ENCODE results near the gene TOPORS.

DNA sequence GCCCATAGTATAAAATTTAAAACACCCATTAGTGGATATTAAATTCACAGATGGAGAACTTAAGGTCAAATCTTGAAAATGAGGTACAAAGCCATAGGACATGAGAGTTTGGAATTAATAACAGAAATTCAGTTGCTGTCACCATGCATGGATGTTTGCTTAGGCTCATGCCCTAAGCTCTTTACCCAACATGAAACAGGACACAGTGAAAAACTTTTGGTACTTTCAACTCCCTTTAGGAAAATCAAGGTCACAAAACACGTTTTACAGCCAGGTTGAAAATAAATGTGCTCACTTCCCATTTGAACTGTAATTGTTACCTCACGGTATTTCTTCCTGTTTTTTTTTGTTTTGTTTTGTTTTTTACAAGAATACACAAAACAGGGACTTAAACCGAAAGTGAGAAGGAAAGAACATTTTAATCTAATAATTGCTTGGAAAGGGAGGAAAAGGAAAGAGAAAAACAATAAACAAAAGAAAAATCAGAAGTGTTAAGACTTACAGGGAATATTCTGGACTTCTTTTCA, 6.1 kb upstream of the TOPORS start:
- TF ChIP-seq CTCF (conservative IDR thresholded peaks at IDR 0.05; ENCODE audit: low read length) (no peak), EZH2phosphoT487 (IDR thresholded peaks at IDR 0.05; ENCODE audit: borderline replicate concordance) (no peak)

Data from Loucy (cell line).